NK-92 treated with Interleukin-12 subunit alpha and Interleukin-12 subunit beta, amount 100 ng/mL, for 24 hours (cell line): ENCODE results near the gene RGSL1.

ENCODE experiments used
- DNase-seq: peaks from one replicate; lab custom pipeline; 2025; lab: John Stamatoyannopoulos, UW

Gene RGSL1

GRCh38 chr1:182549346-182549745, 99.4 kb downstream of the RGSL1 start:
- DNase-seq, result no peak

DNA sequence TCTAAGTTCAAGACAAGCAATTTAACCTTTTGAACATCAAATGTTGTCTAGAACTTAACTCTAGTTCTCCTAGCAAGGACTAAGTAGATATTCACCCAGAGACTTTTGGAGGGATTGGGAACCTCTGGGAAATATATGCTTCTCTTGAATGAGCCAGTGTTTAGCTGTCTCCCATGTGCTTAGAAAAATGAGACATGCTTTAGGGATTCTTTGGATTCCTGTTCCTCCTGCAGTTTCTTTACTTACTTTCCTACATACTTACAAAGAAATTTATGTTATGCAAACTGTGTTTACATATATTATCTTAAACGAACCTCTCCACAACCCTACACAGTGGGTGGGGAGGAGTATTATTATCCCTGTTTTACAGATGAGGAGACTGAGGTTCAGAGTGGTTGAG, 99.9 kb downstream of the RGSL1 start:
- DNase-seq, result no peak

- DNase-seq, result no peak
Measured at GRCh38 chr1:182552527-182552926, 102.6 kb downstream of the RGSL1 start.

- DNase-seq, result no peak
Measured at GRCh38 chr1:182555493-182555892, 105.5 kb downstream of the RGSL1 start.

GRCh38 chr1:182556279-182556678, 106.3 kb downstream of the RGSL1 start:
- no peak for DNase-seq

GRCh38 chr1:182560392-182560984, 110.5 kb downstream of the RGSL1 start:
- DNase-seq, result no peak

DNA sequence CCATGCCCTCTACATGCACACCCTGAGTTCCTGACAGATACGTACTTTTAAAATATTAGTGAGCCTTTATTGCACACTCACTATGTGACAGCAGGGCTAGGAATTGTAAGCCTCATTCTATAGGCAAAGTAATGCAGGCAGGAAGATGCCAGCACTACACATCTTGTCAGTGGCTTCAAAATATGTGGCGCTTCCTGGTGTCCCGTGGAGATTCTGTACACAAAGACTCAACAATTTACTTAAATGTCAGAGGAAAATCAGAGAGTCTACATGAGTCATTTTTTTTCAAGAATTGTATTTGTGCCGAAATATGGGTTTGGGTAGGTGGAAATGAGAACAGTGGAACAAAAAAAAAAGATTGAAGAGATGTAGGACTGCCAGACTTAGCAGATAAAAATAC, 111.5 kb downstream of the RGSL1 start:
- DNase-seq, result no peak

GRCh38 chr1:182563095-182563494, 113.1 kb downstream of the RGSL1 start:
- DNase-seq, result no peak

- no peak for DNase-seq
Measured at GRCh38 chr1:182564406-182565004, 114.6 kb downstream of the RGSL1 start.

DNA sequence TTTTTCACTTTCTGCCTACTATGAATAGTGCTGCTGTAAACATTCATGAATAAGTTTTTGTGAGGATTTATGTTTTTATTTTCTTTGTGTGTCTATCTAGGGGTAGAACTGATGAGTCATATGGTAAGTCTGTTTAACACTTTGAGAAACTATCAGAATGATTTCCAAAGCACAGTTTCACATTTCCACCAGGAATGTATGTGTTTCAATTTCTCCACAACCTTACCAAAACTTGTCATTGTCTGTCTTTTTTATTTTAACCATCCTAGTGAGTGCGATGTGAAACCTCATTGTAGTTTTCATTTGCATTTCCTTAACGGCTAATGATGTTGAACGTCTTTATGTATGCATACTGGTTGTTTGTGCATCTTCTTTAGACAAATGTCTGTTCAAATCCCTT, 115.6 kb downstream of the RGSL1 start:
- DNase-seq, result no peak

GRCh38 chr1:182567629-182568028, 117.7 kb downstream of the RGSL1 start:
- DNase-seq, result no peak

DNA sequence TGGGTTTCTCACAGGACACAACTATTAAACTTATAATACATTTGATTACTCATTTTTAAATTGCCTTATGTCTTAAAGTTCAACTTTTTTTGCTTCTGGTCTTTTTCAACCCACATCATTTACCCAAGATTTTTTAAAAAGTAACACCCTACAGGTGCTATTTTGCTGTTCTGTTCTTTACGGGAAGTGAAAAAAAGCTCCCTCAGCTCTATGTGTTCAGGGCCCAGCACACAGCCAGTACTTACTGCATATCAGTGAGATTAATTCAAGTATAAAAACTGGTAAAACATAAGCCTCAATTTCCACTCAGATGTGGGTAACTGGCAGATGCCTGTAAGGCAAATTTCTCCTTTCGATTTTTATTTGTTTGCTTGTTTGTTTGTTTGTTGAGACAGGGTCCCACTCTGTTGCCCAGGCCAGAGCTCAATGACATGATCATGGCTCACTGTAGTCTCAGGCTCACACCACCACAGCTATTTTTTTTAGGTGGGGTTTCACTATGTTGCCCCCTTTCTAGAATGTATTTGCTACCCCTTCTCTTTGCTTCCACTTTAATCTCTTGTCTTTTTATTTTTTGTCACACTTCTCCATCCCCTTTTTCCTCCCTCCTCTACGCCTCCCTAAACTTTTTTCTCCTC, 118.8 kb downstream of the RGSL1 start:
- DNase-seq, result no peak

- DNase-seq, result no peak
Measured at GRCh38 chr1:182569939-182570610, 120.1 kb downstream of the RGSL1 start.

DNA sequence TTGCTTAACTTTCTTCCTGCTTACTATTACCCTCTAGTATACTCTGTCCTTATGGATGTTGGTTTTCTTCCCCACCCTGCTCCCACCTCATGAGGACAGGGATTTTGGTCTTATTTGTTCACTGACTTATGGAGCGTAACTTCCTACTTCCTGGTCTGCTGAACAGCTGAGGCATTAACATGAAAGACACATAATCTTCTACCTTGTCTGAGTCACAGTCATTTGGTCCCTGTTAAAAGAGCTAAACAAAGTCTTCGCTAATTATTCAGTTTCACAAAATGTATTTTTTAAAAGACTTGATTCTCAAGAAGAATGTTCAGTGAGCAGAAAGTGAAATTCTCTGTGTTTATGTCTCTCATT, 120.6 kb downstream of the RGSL1 start:
- no peak for DNase-seq

DNA sequence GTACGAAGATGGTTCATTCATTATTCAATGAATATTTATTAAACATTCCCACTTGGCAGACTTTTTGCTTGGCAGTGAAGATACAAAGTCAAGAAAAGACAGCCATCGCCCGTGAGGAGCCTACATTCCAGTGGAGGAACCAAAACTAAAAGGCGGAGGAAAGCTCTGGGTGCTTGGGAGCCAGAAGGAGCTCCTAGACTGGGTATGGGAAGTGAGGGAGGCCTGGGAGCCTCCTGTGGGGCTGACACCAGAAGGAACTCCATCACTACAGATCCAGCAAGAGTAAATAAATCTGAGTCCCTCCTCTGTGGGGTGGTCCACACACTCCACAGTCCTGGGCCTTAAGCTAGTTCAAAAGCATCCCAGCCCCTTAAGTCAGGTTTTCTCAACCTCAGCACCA, 124.2 kb downstream of the RGSL1 start:
- no peak for DNase-seq

- DNase-seq, result no peak
Measured at GRCh38 chr1:182575540-182576149, 125.7 kb downstream of the RGSL1 start.

GRCh38 chr1:182580736-182581135, 130.8 kb downstream of the RGSL1 start:
- DNase-seq, result no peak

GRCh38 chr1:182584746-182585145, 134.8 kb downstream of the RGSL1 start:
- DNase-seq, result no peak

DNA sequence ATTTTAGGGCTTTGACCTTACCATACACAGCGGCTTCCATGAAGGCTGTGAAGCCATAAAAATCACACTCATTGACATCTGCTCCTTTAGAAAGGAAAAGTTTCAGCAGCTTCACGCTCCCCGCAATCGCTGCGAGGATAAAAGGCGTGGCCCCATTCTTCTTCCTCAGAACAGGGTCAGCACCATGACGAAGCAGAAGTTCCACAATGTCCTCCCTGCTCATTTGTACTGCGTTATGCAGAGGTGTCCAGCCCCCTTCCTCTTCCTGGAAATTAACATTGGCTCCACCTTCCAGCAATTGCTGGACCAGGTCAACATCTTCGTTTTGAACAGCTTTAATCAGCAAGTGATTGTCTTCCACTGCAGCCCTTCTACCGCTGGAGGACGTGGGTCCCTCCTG, 136.4 kb downstream of the RGSL1 start:
- DNase-seq, result no peak

- no peak for DNase-seq
Measured at GRCh38 chr1:182587093-182587492, 137.1 kb downstream of the RGSL1 start.

GRCh38 chr1:182587666-182588499, 137.9 kb downstream of the RGSL1 start:
- DNase-seq, result no peak
